ENCODE results near the gene SLC31A1.

- TF ChIP-seq, protein P1, sequence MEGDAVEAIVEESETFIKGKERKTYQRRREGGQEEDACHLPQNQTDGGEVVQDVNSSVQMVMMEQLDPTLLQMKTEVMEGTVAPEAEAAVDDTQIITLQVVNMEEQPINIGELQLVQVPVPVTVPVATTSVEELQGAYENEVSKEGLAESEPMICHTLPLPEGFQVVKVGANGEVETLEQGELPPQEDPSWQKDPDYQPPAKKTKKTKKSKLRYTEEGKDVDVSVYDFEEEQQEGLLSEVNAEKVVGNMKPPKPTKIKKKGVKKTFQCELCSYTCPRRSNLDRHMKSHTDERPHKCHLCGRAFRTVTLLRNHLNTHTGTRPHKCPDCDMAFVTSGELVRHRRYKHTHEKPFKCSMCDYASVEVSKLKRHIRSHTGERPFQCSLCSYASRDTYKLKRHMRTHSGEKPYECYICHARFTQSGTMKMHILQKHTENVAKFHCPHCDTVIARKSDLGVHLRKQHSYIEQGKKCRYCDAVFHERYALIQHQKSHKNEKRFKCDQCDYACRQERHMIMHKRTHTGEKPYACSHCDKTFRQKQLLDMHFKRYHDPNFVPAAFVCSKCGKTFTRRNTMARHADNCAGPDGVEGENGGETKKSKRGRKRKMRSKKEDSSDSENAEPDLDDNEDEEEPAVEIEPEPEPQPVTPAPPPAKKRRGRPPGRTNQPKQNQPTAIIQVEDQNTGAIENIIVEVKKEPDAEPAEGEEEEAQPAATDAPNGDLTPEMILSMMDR (IDR thresholded peaks at IDR 0.05) = no peak
- no peak for TF ChIP-seq EZH2 (IDR thresholded peaks at IDR 0.05; ENCODE audit: borderline replicate concordance, insufficient read depth, low read depth, low read length, poor library complexity, severe bottlenecking)
Observed at GRCh38 chr9:113219969-113220368, 1.4 kb upstream of the SLC31A1 start.

All from B cell (primary cell).